PFSK-1 (cell line): Measurements from ENCODE around the gene ARHGAP12.

Source experiments
- FOXP2 ChIP-seq: optimal IDR thresholded peaks from 2 replicates; pipeline ENCODE3; 2011; ENCODE audit warnings: borderline replicate concordance, control low read depth, inconsistent platforms; ENCODE audit not compliant: insufficient read depth; ENCODE audit errors: extremely low read length, extremely low read depth
- POLR2AphosphoS5 ChIP-seq: IDR thresholded peaks from 2 replicates; pipeline ENCODE4 v1.6.1; 2012; ENCODE audit warnings: low read depth, mild to moderate bottlenecking, control low read depth, low read length, moderate library complexity
- SIN3A ChIP-seq: IDR thresholded peaks from 2 replicates; pipeline ENCODE4 v1.6.1; 2012; ENCODE audit warnings: mild to moderate bottlenecking, low read length, moderate library complexity, borderline replicate concordance; ENCODE audit not compliant: insufficient read depth
- TAF1 ChIP-seq: IDR thresholded peaks from 2 replicates; pipeline ENCODE4 v1.6.1; 2012; ENCODE audit warnings: low read length, control low read depth, borderline replicate concordance; ENCODE audit not compliant: insufficient read depth
- TF ChIP-seq, protein P1 (sequence below), 2 experiments: IDR thresholded peaks; 2 replicates each; pipeline versions ENCODE4 v1.6.1 to v1.8.0; 2011 to 2012; ENCODE audit warnings: low read depth in 2 of 2, low read length in 2 of 2, control low read depth in 1 of 2, inconsistent platforms in 1 of 2, mild to moderate bottlenecking in 1 of 2, moderate library complexity in 1 of 2; ENCODE audit not compliant: insufficient read depth in 1 of 2

The ARHGAP12 gene

DNA sequence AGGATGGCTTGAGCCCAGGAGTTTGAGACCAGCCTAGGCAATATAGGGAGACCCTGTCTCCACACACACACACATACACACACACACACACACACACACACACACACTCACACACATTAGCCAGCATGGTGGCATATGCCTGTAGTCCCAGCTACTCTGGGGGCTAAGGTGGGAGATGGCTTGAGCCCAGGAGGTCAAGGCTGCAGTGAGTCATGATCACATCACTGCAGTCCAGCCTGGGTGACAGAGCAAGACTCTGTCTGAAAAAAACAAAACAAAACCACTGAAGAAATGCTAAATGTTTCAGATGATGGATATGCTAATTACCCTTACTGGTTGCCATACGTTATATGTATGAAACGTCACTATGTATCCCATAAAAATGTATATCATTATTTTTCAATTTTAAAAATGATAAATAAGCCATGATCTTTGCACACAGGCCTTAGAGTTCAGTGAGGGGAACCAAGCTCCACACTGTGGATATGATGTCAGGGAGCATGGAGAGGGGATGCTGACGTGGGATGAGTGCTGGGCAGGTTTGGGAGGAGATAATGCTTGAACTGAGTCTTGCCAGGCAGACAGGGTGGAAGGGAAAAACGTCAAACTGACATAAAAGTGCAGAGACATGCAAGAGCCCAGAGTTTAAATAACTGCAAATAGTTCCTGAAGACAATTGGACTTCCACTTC lies 45.9 kb upstream of the ARHGAP12 start:
- no peak for TF ChIP-seq SIN3A
- TF ChIP-seq TAF1, result no peak
- TF ChIP-seq, protein P1, sequence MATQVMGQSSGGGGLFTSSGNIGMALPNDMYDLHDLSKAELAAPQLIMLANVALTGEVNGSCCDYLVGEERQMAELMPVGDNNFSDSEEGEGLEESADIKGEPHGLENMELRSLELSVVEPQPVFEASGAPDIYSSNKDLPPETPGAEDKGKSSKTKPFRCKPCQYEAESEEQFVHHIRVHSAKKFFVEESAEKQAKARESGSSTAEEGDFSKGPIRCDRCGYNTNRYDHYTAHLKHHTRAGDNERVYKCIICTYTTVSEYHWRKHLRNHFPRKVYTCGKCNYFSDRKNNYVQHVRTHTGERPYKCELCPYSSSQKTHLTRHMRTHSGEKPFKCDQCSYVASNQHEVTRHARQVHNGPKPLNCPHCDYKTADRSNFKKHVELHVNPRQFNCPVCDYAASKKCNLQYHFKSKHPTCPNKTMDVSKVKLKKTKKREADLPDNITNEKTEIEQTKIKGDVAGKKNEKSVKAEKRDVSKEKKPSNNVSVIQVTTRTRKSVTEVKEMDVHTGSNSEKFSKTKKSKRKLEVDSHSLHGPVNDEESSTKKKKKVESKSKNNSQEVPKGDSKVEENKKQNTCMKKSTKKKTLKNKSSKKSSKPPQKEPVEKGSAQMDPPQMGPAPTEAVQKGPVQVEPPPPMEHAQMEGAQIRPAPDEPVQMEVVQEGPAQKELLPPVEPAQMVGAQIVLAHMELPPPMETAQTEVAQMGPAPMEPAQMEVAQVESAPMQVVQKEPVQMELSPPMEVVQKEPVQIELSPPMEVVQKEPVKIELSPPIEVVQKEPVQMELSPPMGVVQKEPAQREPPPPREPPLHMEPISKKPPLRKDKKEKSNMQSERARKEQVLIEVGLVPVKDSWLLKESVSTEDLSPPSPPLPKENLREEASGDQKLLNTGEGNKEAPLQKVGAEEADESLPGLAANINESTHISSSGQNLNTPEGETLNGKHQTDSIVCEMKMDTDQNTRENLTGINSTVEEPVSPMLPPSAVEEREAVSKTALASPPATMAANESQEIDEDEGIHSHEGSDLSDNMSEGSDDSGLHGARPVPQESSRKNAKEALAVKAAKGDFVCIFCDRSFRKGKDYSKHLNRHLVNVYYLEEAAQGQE (IDR thresholded peaks at IDR 0.05; ENCODE audit: insufficient read depth in 1 of 2, low read depth in 2 of 2, low read length in 2 of 2), result no peak

DNA sequence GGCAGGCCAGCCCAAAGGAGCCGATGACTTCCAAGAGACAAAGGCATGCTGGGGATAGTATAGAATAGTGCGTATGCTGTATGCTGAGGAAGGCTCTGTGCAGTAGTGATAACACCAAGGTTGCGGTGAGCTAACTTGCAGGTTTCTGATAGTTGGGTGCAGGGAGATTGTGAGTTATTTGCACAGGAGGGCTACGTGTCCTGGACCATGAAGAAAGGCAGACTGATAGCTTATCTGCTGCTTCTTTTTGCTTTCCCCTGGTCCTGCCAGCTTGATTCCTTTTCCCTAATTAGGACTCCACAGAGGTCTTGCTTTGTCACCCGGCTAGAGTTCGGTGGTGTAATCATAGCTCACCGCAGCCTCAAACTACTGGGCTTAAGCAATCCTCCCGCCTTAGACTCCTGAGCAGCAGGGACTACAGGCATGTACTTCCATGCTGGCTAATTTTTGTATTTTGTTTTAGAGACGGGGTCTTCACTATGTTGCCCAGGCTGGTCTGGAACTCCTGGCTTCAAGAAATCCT lies 43.9 kb upstream of the ARHGAP12 start:
- no peak for TF ChIP-seq SIN3A
- TF ChIP-seq TAF1, result no peak
- TF ChIP-seq FOXP2, result no peak
- TF ChIP-seq, protein P1 (IDR thresholded peaks at IDR 0.05; ENCODE audit: insufficient read depth in 1 of 2, low read depth in 2 of 2, low read length in 2 of 2), result no peak
- no peak for TF ChIP-seq POLR2AphosphoS5

DNA sequence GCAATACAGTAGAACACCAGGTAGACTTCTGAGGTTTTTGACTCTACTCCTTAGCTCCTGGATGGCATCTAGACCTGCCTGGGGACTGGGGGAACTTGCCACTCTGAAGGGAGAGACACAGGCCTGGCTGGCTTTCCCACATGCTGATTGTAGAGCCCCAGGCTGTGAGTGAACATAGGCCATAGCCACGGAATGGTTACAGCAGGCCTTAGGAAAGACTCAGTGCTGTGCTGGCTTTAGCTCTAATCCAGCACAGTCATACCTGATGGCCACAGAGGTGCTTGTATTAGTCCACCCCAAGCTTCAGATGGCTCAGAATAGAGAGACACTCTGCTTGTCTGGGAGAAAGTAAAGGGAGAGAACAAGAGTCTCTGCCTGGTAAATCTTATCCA lies 35.0 kb upstream of the ARHGAP12 start:
- TF ChIP-seq FOXP2 (no peak), POLR2AphosphoS5 (no peak), TAF1 (no peak), SIN3A (no peak)
- TF ChIP-seq, protein P1 (IDR thresholded peaks at IDR 0.05; ENCODE audit: insufficient read depth in 1 of 2, low read depth in 2 of 2, low read length in 2 of 2), result no peak

DNA sequence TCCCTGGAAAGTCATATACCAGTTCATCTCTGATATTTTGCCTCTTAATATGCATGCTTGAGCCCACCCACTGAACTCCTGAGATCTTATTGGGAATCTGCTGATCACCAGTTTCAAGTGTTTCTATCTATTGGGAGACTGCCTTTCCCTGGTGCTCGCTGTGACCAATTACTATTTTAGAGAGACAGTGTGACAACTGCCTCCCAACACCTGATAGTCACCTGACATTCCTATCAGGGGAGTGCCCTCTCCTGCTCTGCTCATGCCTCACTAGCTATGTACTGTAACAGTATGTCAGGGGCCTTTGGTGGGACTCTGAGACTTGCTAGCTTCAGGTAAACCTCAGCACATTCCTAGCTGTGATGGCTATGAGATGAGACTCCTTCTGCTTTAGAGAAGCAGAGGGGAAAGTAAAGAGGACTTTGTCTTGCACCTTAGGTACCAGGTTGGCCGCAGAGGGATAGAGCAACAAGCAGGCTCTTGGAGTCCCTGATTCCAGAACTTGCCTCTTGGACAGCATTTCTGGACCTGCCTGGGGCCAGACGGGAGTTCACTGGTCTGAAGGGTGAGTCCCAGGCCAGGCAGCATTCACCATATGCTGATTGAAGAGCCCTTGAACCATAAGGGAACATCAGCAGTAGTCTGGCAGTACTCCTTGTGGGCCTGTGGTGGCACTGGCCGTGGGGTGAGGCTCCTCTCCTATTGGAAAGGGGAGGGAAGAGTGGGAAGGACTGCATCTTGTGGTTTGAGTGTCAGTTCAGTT lies 34.4 kb upstream of the ARHGAP12 start:
- TF ChIP-seq FOXP2 (no peak), POLR2AphosphoS5 (no peak), TAF1 (no peak), SIN3A (no peak)
- TF ChIP-seq, protein P1 (IDR thresholded peaks at IDR 0.05; ENCODE audit: insufficient read depth in 1 of 2, low read depth in 2 of 2, low read length in 2 of 2), result 0 out of 4 replicates have a peak, but pooled peaks of 1 of the 2 experiments have one; percentile 12
